Measurements from ENCODE around the gene ADAM12. TPM values are rescaled to one million over a fixed set of nuclear protein-coding genes. Genes with fewer than 3 reads are reported as not detected.
"Not testable (repeated sequence)": the region's sequence is repeated elsewhere in the genome, so short reads cannot be mapped to it uniquely, and the experiment has no call there.

Gene ADAM12
- total RNA-seq, 2 donors from 2014 or later, result 0.14 to 1.9 TPM

GRCh38 chr10:126351021-126351420 lies 37.3 kb downstream of the ADAM12 start:
- Histone ChIP-seq H3K27ac (no peak overlapping the region), H3K36me3 (no peaks in the 10 kb centered on the region), H3K9me3 (no peaks in the 10 kb centered on the region), H3K4me3 (no peak overlapping the region), H3K4me1 (replicated peaks) (no peaks in the 10 kb centered on the region), H3K27me3 (replicated peaks; ENCODE audit: insufficient read depth) (no peaks in the 10 kb centered on the region)
- WGBS, result 78% methylated on average over 6 of the region's 6 CpGs
- TF ChIP-seq CTCF (IDR thresholded peaks at IDR 0.05), result no peak
- TF ChIP-seq POLR2AphosphoS5 (IDR thresholded peaks at IDR 0.05), result no peak
- no peak for TF ChIP-seq POLR2A (IDR thresholded peaks at IDR 0.05)
- intact Hi-C loops (cut with DNase I), result loop anchor here (10.0 kb wide), 1 partner anchor 996 kb away; no protein-coding TSS in a partner anchor
- no peak for DNase-seq (ENCODE audit: low spot score)

- WGBS, result 35% methylated on average over 10 of the region's 10 CpGs
- intact Hi-C loops (cut with DNase I), result loop anchor here (10.0 kb wide), 1 partner anchor 996 kb away; no protein-coding TSS in a partner anchor
- DNase-seq (ENCODE audit: low spot score), result no peak
- no peak overlapping the region for H3K4me3 ChIP-seq
- H3K36me3 ChIP-seq, result no peaks in the 10 kb centered on the region
- no peaks in the 10 kb centered on the region for H3K9me3 ChIP-seq
- H3K4me1 ChIP-seq (replicated peaks), result no peaks in the 10 kb centered on the region
- TF ChIP-seq POLR2AphosphoS5 (IDR thresholded peaks at IDR 0.05) (no peak), CTCF (IDR thresholded peaks at IDR 0.05) (no peak), POLR2A (IDR thresholded peaks at IDR 0.05) (no peak)
- no peak overlapping the region for H3K27ac ChIP-seq
- H3K27me3 ChIP-seq (replicated peaks; ENCODE audit: insufficient read depth), result no peaks in the 10 kb centered on the region
Observed at GRCh38 chr10:126350216-126350992, 37.9 kb downstream of the ADAM12 start.

- WGBS, result 39% methylated on average over 5 of the region's 5 CpGs
- H3K27me3 ChIP-seq (replicated peaks; ENCODE audit: insufficient read depth), result no peaks in the 10 kb centered on the region
- DNase-seq (ENCODE audit: low spot score), result no peak
- H3K4me3 ChIP-seq, result no peak overlapping the region
- H3K4me1 ChIP-seq (replicated peaks), result no peaks in the 10 kb centered on the region
- no peaks in the 10 kb centered on the region for H3K9me3 ChIP-seq
- TF ChIP-seq CTCF (IDR thresholded peaks at IDR 0.05), result no peak
- TF ChIP-seq POLR2A (IDR thresholded peaks at IDR 0.05), result no peak
- TF ChIP-seq POLR2AphosphoS5 (IDR thresholded peaks at IDR 0.05), result no peak
- intact Hi-C loops (cut with DNase I), result loop anchor here (10.0 kb wide), 1 partner anchor 995 kb away; no protein-coding TSS in a partner anchor
- H3K27ac ChIP-seq, result no peak overlapping the region
- no peaks in the 10 kb centered on the region for H3K36me3 ChIP-seq
Observed at GRCh38 chr10:126349676-126350075, 38.6 kb downstream of the ADAM12 start.

- Histone ChIP-seq H3K4me1 (replicated peaks) (no peaks in the 10 kb centered on the region), H3K36me3 (no peaks in the 10 kb centered on the region), H3K9me3 (no peaks in the 10 kb centered on the region), H3K4me3 (no peak overlapping the region), H3K27me3 (replicated peaks; ENCODE audit: insufficient read depth) (no peaks in the 10 kb centered on the region), H3K27ac (no peak overlapping the region)
- DNase-seq (ENCODE audit: low spot score), result no peak
- TF ChIP-seq POLR2A (IDR thresholded peaks at IDR 0.05), result no peak
- TF ChIP-seq POLR2AphosphoS5 (IDR thresholded peaks at IDR 0.05), result no peak
- intact Hi-C loops (cut with DNase I), result no loop called here
- 54% methylated on average over 1 of the region's 1 CpG for WGBS
Observed at GRCh38 chr10:126349101-126349500, 39.2 kb downstream of the ADAM12 start.

GRCh38 chr10:126343496-126343895 lies 44.8 kb downstream of the ADAM12 start:
- 97% methylated on average over 2 of the region's 2 CpGs for WGBS
- H3K27ac ChIP-seq; H3K27me3 ChIP-seq (replicated peaks; ENCODE audit: insufficient read depth); H3K36me3 ChIP-seq; H3K9me3 ChIP-seq; H3K4me1 ChIP-seq (replicated peaks); intact Hi-C loops (cut with DNase I); H3K4me3 ChIP-seq; DNase-seq (ENCODE audit: low spot score): not testable (repeated sequence)

- H3K27me3 ChIP-seq (replicated peaks; ENCODE audit: insufficient read depth), result no peaks in the 10 kb centered on the region
- intact Hi-C loops (cut with DNase I), result no loop called here
- H3K27ac ChIP-seq, result no peak overlapping the region
- DNase-seq (ENCODE audit: low spot score), result no peak
- TF ChIP-seq POLR2A (IDR thresholded peaks at IDR 0.05), result no peak
- TF ChIP-seq CTCF (IDR thresholded peaks at IDR 0.05), result no peak
- TF ChIP-seq POLR2AphosphoS5 (IDR thresholded peaks at IDR 0.05), result no peak
- H3K9me3 ChIP-seq, result no peaks in the 10 kb centered on the region
- H3K36me3 ChIP-seq, result no peaks in the 10 kb centered on the region
- WGBS, result 61% methylated on average over 5 of the region's 5 CpGs
- H3K4me1 ChIP-seq (replicated peaks), result no peaks in the 10 kb centered on the region
- H3K4me3 ChIP-seq, result no peak overlapping the region
Observed at GRCh38 chr10:126342680-126343079, 45.6 kb downstream of the ADAM12 start.

Measured in prostate gland (tissue), 2 donors.